Activated CD4-positive, alpha-beta memory T cell treated with anti-CD3 and anti-CD28 coated beads for 36 hours (primary cell): ENCODE measurements around the gene F13B. TPM values are rescaled to one million over a fixed set of nuclear protein-coding genes. Genes with fewer than 3 reads are reported as not detected.
"Not testable (repeated sequence)": the region's sequence is repeated elsewhere in the genome, so short reads cannot be mapped to it uniquely, and the experiment has no call there.

Source experiments
- CTCF ChIA-PET: fragments of 350-600 bp; sonication (Branson Sonifier 250); formaldehyde crosslinking; loops from one replicate; lab custom pipeline; 2021; ENCODE audit warnings: antibody characterized with exemption, inconsistent platforms; lab: Charles Lee
- POLR2A ChIA-PET: fragments of 350-600 bp; sonication (Branson Sonifier 250); formaldehyde crosslinking; loops from one replicate; lab custom pipeline; 2021; ENCODE audit warnings: antibody characterized with exemption; lab: Charles Lee
- DNase-seq: peaks from one replicate; pipeline ENCODE4 v3.0.0-alpha.2; 2020
- H3K27ac Mint-ChIP-seq: one replicate; pipeline ENCODE4 v1.8.0; 2021; ENCODE audit warnings: mixed read lengths
- H3K27me3 Mint-ChIP-seq: one replicate; pipeline ENCODE4 v1.8.0; 2021; ENCODE audit warnings: mixed read lengths
- H3K36me3 Mint-ChIP-seq: one replicate; pipeline ENCODE4 v1.8.0; 2021; ENCODE audit warnings: mixed read lengths
- H3K4me1 Mint-ChIP-seq: one replicate; pipeline ENCODE4 v1.8.0; 2021; ENCODE audit warnings: low read depth, mixed read lengths
- H3K4me3 Mint-ChIP-seq: one replicate; pipeline ENCODE4 v1.8.0; 2021; ENCODE audit warnings: mild to moderate bottlenecking, mixed read lengths
- H3K9me3 Mint-ChIP-seq: one replicate; pipeline ENCODE4 v1.8.0; 2021; ENCODE audit warnings: mixed read lengths
- intact Hi-C: fragments of 100-400 bp; cut with micrococcal nuclease; formaldehyde crosslinking; loops from one replicate; pipeline ENCODE4 v1.15.1; 2023
- total RNA-seq, 2 experiments: library from RNA; stranded (reverse); gene quantifications; one replicate each; pipeline ENCODE4 v1.2.3, GENCODE V29; 2021

Gene F13B
- total RNA-seq, result not detected

DNA sequence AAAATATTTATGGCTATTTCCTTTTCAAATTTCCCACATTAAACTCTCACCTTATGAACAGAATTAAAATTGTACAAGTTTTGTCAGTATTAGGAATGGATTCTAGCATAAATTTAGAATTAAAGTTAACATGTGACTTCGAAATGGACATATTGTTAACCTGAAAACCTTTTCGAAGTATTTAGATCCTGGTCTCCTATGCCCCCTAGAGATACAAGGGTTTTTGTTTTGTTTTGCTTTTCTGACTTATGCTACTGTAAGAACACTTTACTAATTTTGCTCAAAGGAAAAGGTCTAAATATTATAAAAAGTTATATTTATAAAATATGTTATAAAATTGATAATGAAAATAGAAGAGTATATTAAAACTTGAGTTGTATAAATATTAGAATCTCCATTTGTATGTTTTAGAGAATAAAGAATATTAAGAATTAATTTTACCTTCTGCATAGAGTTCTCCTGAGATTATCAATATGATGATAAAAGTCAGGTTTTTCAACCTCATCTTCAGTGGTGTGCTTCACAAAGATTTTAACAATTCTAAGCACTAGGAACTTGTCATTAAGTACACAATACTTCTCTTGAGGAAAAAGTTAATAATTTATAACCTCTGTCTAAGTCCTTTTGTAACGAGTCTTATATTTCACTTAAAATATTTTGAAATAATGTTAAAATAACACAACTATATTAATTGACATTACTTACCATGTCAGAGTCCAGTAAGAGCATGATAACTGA lies at the start of gene F13B:
Gene F13B (minus strand): TSS at position 542 of the 738 bp plus-strand sequence. CDS start 37 bp downstream, at position 505.
- POLR2A ChIA-PET, result no interaction called here
- CTCF ChIA-PET, result no interaction called here
- intact Hi-C loops, result no loop called here
- Mint-ChIP-seq H3K4me1 (no peaks in the 10 kb centered on the region), H3K27me3 (peaks cover 9% of the 10 kb centered on the region), H3K27ac (no peak within 1 kb of the TSS), H3K4me3 (no peak within 1 kb of the TSS), H3K9me3 (peaks cover 4% of the 10 kb centered on the region), H3K36me3 (no peaks in the 10 kb centered on the region)
- DNase-seq, result no peak

DNA sequence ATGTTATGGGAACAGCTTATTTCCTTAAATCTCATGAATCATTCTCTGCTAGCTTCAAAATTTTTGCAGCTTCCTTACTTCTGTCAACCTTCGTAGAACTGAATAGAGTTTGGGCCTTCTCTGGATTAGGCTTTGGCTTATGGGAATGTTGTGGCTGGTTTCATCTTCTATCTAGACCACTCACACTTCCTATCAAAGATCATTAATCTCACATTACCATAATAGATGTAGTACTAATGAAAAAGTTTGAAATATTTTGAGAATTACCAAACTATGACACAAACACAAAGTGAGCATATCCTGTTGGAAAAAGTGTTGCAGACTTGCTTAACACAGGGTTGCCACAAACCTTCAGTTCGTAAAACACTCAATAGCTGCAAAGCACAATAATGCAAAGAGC lies 49.1 kb upstream of the F13B start:
- intact Hi-C loops, result no loop called here
- Mint-ChIP-seq H3K9me3 (no peaks in the 10 kb centered on the region), H3K4me1 (no peaks in the 10 kb centered on the region), H3K27ac (no peak overlapping the region), H3K36me3 (peaks cover 30% of the 10 kb centered on the region), H3K27me3 (no peaks in the 10 kb centered on the region), H3K4me3 (no peak overlapping the region)
- CTCF ChIA-PET, result no interaction called here
- DNase-seq, result no peak
- POLR2A ChIA-PET, result no interaction called here

GRCh38 chr1:197106869-197107268 lies 39.8 kb upstream of the F13B start:
- no peak overlapping the region for H3K27ac Mint-ChIP-seq
- ChIA-PET POLR2A (no interaction called here), CTCF (no interaction called here)
- no peaks in the 10 kb centered on the region for H3K27me3 Mint-ChIP-seq
- no peaks in the 10 kb centered on the region for H3K9me3 Mint-ChIP-seq
- peaks cover 17% of the 10 kb centered on the region for H3K36me3 Mint-ChIP-seq
- intact Hi-C loops, result no loop called here
- peaks cover 9% of the 10 kb centered on the region for H3K4me1 Mint-ChIP-seq
- H3K4me3 Mint-ChIP-seq, result no peak overlapping the region
- DNase-seq, result no peak

GRCh38 chr1:197103300-197103699 lies 36.2 kb upstream of the F13B start:
- Mint-ChIP-seq H3K4me1 (peaks cover 21% of the 10 kb centered on the region), H3K27ac (no peak overlapping the region), H3K36me3 (peaks cover 13% of the 10 kb centered on the region), H3K27me3 (no peaks in the 10 kb centered on the region), H3K9me3 (no peaks in the 10 kb centered on the region), H3K4me3 (no peak overlapping the region)
- intact Hi-C loops, result no loop called here
- CTCF ChIA-PET, result interaction anchor here (0.6 to 1.3 kb wide), 2 partner anchors 15 to 83 kb away, joined by 3 to 4 read pairs; no protein-coding TSS in a partner anchor
- no peak for DNase-seq
- POLR2A ChIA-PET, result interaction anchor here (1.4 kb wide), 1 partner anchor 33 kb away, joined by 4 read pairs; no protein-coding TSS in a partner anchor

- no peak overlapping the region for H3K4me3 Mint-ChIP-seq
- POLR2A ChIA-PET, result interaction anchor here (0.5 kb wide), 1 partner anchor 74 kb away, joined by 4 read pairs; no protein-coding TSS in a partner anchor
- H3K4me1 Mint-ChIP-seq, result peaks cover 21% of the 10 kb centered on the region
- no peaks in the 10 kb centered on the region for H3K9me3 Mint-ChIP-seq
- intact Hi-C loops, result no loop called here
- DNase-seq, result no peak
- no peaks in the 10 kb centered on the region for H3K27me3 Mint-ChIP-seq
- peaks cover 10% of the 10 kb centered on the region for H3K36me3 Mint-ChIP-seq
- CTCF ChIA-PET, result interaction anchor here (1.3 kb wide), 1 partner anchor 13 kb away, joined by 3 read pairs; no protein-coding TSS in a partner anchor
- no peak overlapping the region for H3K27ac Mint-ChIP-seq
These were observed 34.9 kb upstream of the F13B start for GRCh38 chr1:197101978-197102377.

- Mint-ChIP-seq H3K4me1 (peaks cover 21% of the 10 kb centered on the region), H3K4me3 (no peak overlapping the region), H3K36me3 (peaks cover 8% of the 10 kb centered on the region), H3K9me3 (no peaks in the 10 kb centered on the region), H3K27ac (no peak overlapping the region), H3K27me3 (no peaks in the 10 kb centered on the region)
- ChIA-PET CTCF (no interaction called here), POLR2A (no interaction called here)
- no peak for DNase-seq
- intact Hi-C loops, result no loop called here
These were observed 33.6 kb upstream of the F13B start for GRCh38 chr1:197100677-197101076.

DNA sequence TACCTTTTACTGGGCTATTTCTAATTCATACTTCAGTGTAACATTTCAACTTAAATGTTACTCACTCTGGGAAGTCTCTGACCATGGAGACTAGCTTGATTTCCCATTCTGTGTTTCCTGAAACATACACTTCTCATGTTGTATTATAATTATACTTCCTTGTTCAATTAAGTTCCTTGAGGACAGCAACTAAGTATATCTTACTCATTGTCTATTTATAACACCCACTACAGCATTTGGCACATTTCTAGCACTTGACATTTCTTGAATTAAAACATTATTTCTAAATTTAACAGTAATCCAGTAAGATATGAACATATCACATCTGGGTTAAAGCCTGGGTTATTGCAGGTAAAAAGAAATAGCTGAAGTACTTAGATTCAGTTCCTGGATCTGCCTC lies 32.4 kb upstream of the F13B start:
- Mint-ChIP-seq H3K27ac (no peak overlapping the region), H3K36me3 (peaks cover 3% of the 10 kb centered on the region), H3K27me3 (no peaks in the 10 kb centered on the region), H3K4me3 (no peak overlapping the region), H3K9me3 (no peaks in the 10 kb centered on the region), H3K4me1 (peaks cover 21% of the 10 kb centered on the region)
- CTCF ChIA-PET, result no interaction called here
- no peak for DNase-seq
- intact Hi-C loops, result no loop called here
- POLR2A ChIA-PET, result no interaction called here

DNA sequence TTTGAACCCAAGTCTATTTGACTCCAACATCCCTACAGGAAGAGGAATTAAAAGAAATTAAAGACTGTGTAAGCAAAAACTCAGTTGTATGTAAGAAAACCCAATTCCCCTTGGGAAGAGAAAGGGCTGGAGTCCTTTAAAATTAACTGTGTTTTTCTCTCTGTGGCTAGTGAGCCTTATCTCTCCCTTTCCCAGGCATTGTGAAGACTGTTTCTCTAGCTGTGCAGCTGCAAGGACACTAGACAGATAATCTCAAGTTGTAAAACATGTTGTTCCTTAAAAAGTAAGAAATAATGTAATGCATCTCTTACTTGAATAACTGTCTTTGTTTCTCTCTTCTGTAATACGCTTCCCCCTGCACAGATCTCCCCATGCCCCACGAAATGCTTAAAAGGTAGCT lies 29.9 kb upstream of the F13B start:
- DNase-seq, CTCF ChIA-PET, intact Hi-C loops, H3K36me3 Mint-ChIP-seq, H3K4me3 Mint-ChIP-seq, H3K9me3 Mint-ChIP-seq, H3K27ac Mint-ChIP-seq, POLR2A ChIA-PET, H3K27me3 Mint-ChIP-seq: not testable (repeated sequence)
- peaks cover 13% of the 10 kb centered on the region for H3K4me1 Mint-ChIP-seq

GRCh38 chr1:197096137-197096536 lies 29.1 kb upstream of the F13B start:
- Mint-ChIP-seq H3K27ac (no peak overlapping the region), H3K4me3 (no peak overlapping the region), H3K4me1 (peaks cover 7% of the 10 kb centered on the region), H3K27me3 (no peaks in the 10 kb centered on the region), H3K9me3 (no peaks in the 10 kb centered on the region), H3K36me3 (peaks cover 8% of the 10 kb centered on the region)
- DNase-seq, result no peak
- intact Hi-C loops, result no loop called here
- ChIA-PET POLR2A (no interaction called here), CTCF (no interaction called here)

GRCh38 chr1:197093226-197093885 lies 26.3 kb upstream of the F13B start:
- DNase-seq, result no peak
- H3K36me3 Mint-ChIP-seq, result peaks cover 18% of the 10 kb centered on the region
- no peak overlapping the region for H3K27ac Mint-ChIP-seq
- H3K9me3 Mint-ChIP-seq, result no peaks in the 10 kb centered on the region
- H3K4me1 Mint-ChIP-seq, result no peaks in the 10 kb centered on the region
- POLR2A ChIA-PET, result no interaction called here
- CTCF ChIA-PET, result interaction anchor here (0.6 kb wide), 1 partner anchor 87 kb away, joined by 3 read pairs; no protein-coding TSS in a partner anchor
- H3K27me3 Mint-ChIP-seq, result no peaks in the 10 kb centered on the region
- intact Hi-C loops, result no loop called here
- H3K4me3 Mint-ChIP-seq, result no peak overlapping the region

GRCh38 chr1:197092491-197093023 lies 25.5 kb upstream of the F13B start:
- no peak for DNase-seq
- H3K27ac Mint-ChIP-seq, result no peak overlapping the region
- H3K36me3 Mint-ChIP-seq, result peaks cover 20% of the 10 kb centered on the region
- H3K27me3 Mint-ChIP-seq, result no peaks in the 10 kb centered on the region
- H3K4me1 Mint-ChIP-seq, result no peaks in the 10 kb centered on the region
- ChIA-PET CTCF (no interaction called here), POLR2A (interaction anchor here (0.6 kb wide), 1 partner anchor 266 kb away, joined by 4 read pairs; no protein-coding TSS in a partner anchor)
- H3K9me3 Mint-ChIP-seq, result no peaks in the 10 kb centered on the region
- intact Hi-C loops, result no loop called here
- H3K4me3 Mint-ChIP-seq, result no peak overlapping the region

GRCh38 chr1:197083474-197083873 lies 16.4 kb upstream of the F13B start:
- Mint-ChIP-seq H3K27ac (no peak overlapping the region), H3K9me3 (peaks cover 21% of the 10 kb centered on the region), H3K36me3 (peaks cover 33% of the 10 kb centered on the region), H3K4me1 (no peaks in the 10 kb centered on the region), H3K4me3 (no peak overlapping the region), H3K27me3 (no peaks in the 10 kb centered on the region)
- ChIA-PET POLR2A (no interaction called here), CTCF (no interaction called here)
- intact Hi-C loops, result no loop called here
- no peak for DNase-seq
